GM23338 (cell line): ENCODE data around the gene GDF10. TPM values are rescaled to one million over a fixed set of nuclear protein-coding genes. Genes with fewer than 3 reads are reported as not detected.

Experiments
- ATAC-seq: fragments of 200-7000 bp; cut with Tn5 transposase; 3 replicates; pipeline ENCODE4 v1.9.1; 2020
- DNase-seq: peaks from one replicate; pipeline ENCODE4 v3.0.0-alpha.2; 2015; ENCODE audit warnings: low spot score
- H2AFZ ChIP-seq: fragments of 200-600 bp; sonication (generic); 2 replicates; pipeline ENCODE4 v1.8.0; 2016; ENCODE audit warnings: antibody characterized with exemption, mild to moderate bottlenecking, moderate library complexity
- H3F3A ChIP-seq: fragments of 200-600 bp; sonication (generic); replicated peaks from 2 replicates; pipeline ENCODE4 v1.8.0; 2017; ENCODE audit warnings: antibody characterized with exemption, mixed run types, low read depth
- H3K27ac ChIP-seq: fragments of 200-600 bp; sonication (generic); 2 replicates; pipeline ENCODE4 v1.6.1; 2016; ENCODE audit warnings: low read depth
- H3K27me3 ChIP-seq: fragments of 200-600 bp; sonication (generic); 2 replicates; pipeline ENCODE4 v1.8.0; 2016; ENCODE audit warnings: mild to moderate bottlenecking, mixed run types, moderate library complexity; ENCODE audit not compliant: insufficient read depth
- H3K36me3 ChIP-seq: fragments of 200-600 bp; sonication (generic); 2 replicates; pipeline ENCODE4 v1.8.0; 2016; ENCODE audit warnings: mild to moderate bottlenecking; ENCODE audit not compliant: insufficient read depth
- H3K4me1 ChIP-seq: fragments of 200-600 bp; sonication (generic); 2 replicates; pipeline ENCODE4 v1.8.0; 2016; ENCODE audit warnings: mild to moderate bottlenecking, moderate library complexity; ENCODE audit not compliant: insufficient read depth
- H3K4me2 ChIP-seq: fragments of 200-600 bp; sonication (generic); 2 replicates; pipeline ENCODE4 v1.7.1; 2017; ENCODE audit warnings: mixed run types
- H3K4me3 ChIP-seq: fragments of 200-600 bp; sonication (generic); 2 replicates; pipeline ENCODE4 v1.6.1; 2016; ENCODE audit warnings: mixed run types
- H3K79me2 ChIP-seq: fragments of 200-600 bp; sonication (generic); replicated peaks from 2 replicates; pipeline ENCODE4 v1.8.0; 2017; ENCODE audit warnings: mild to moderate bottlenecking; ENCODE audit not compliant: insufficient read depth
- H3K9me2 ChIP-seq: fragments of 200-600 bp; sonication (generic); 2 replicates; pipeline ENCODE4 v1.8.0; 2017; ENCODE audit not compliant: insufficient read depth
- H4K20me1 ChIP-seq: fragments of 200-600 bp; sonication (generic); replicated peaks from 2 replicates; pipeline ENCODE4 v1.8.0; 2017; ENCODE audit warnings: mild to moderate bottlenecking; ENCODE audit not compliant: insufficient read depth
- H3K27ac Mint-ChIP-seq: 2 replicates; pipeline ENCODE4 v1.8.0; 2020; ENCODE audit warnings: inconsistent platforms, mild to moderate bottlenecking, moderate library complexity, mixed read lengths
- H3K27me3 Mint-ChIP-seq: 3 replicates; pipeline ENCODE4 v1.8.0; 2022; ENCODE audit warnings: low read depth, mild to moderate bottlenecking, moderate library complexity, mixed read lengths, inconsistent platforms; ENCODE audit not compliant: insufficient read depth, poor library complexity
- H3K36me3 Mint-ChIP-seq: 3 replicates; pipeline ENCODE4 v1.8.0; 2021; ENCODE audit warnings: low read depth, mild to moderate bottlenecking, inconsistent platforms, moderate library complexity, mixed read lengths
- H3K4me1 Mint-ChIP-seq: 3 replicates; pipeline ENCODE4 v1.8.0; 2020; ENCODE audit warnings: mild to moderate bottlenecking, inconsistent platforms, mixed read lengths
- H3K4me3 Mint-ChIP-seq: 3 replicates; pipeline ENCODE4 v1.8.0; 2021; ENCODE audit warnings: moderate library complexity, mild to moderate bottlenecking, inconsistent platforms, mixed read lengths
- H3K9me3 Mint-ChIP-seq: 3 replicates; pipeline ENCODE4 v1.8.0; 2020; ENCODE audit warnings: moderate library complexity, mild to moderate bottlenecking, inconsistent platforms, mixed read lengths
- CREB1 ChIP-seq: fragments of 250-450 bp; sonication (Bioruptor Pico); IDR thresholded peaks from 2 replicates; pipeline ENCODE4 v1.5.0; 2020; ENCODE audit warnings: low read depth, mild to moderate bottlenecking, moderate library complexity
- CTCF ChIP-seq, 2 experiments: fragments of 200-600 bp in 1 of 2; sonication (generic) in 1 of 2; conservative IDR thresholded peaks; 2 replicates each; pipeline versions ENCODE4 v1.5.1 to v1.6.1; 2016 to 2017; ENCODE audit warnings: antibody characterized with exemption in 2 of 2, low read depth in 2 of 2, mild to moderate bottlenecking in 2 of 2, moderate library complexity in 1 of 2
- ETS1 ChIP-seq: IDR thresholded peaks from 2 replicates; pipeline ENCODE4 v1.6.1; 2016; ENCODE audit warnings: antibody characterized with exemption
- EZH2 ChIP-seq: fragments of 200-600 bp; sonication (generic); IDR thresholded peaks from one replicate; pipeline ENCODE4 v1.8.0; 2017; ENCODE audit warnings: antibody characterized with exemption, mild to moderate bottlenecking, low read depth; ENCODE audit not compliant: unreplicated experiment
- EZH2phosphoT487 ChIP-seq: fragments of 200-600 bp; sonication (generic); IDR thresholded peaks from one replicate; pipeline ENCODE4 v1.8.1; 2018; ENCODE audit warnings: antibody characterized with exemption; ENCODE audit not compliant: unreplicated experiment
- JUNB ChIP-seq: IDR thresholded peaks from one replicate; pipeline ENCODE4 v1.6.1; 2016; ENCODE audit warnings: antibody characterized with exemption; ENCODE audit not compliant: unreplicated experiment
- NANOG ChIP-seq: IDR thresholded peaks from 2 replicates; pipeline ENCODE4 v1.6.1; 2016; ENCODE audit warnings: antibody characterized with exemption, borderline replicate concordance
- POLR2AphosphoS5 ChIP-seq: IDR thresholded peaks from 2 replicates; pipeline ENCODE4 v1.6.1; 2016; ENCODE audit warnings: antibody characterized with exemption, low read depth
- REST ChIP-seq: IDR thresholded peaks from one replicate; pipeline ENCODE4 v1.6.1; 2018; ENCODE audit warnings: antibody characterized with exemption; ENCODE audit not compliant: unreplicated experiment
- STAT1 ChIP-seq: IDR thresholded peaks from one replicate; pipeline ENCODE4 v1.6.1; 2016; ENCODE audit warnings: antibody characterized with exemption; ENCODE audit not compliant: unreplicated experiment
- ZNF114 ChIP-seq: fragments of 250-450 bp; sonication (Bioruptor Pico); IDR thresholded peaks from 2 replicates; pipeline ENCODE4 v1.5.0; 2020; ENCODE audit warnings: mild to moderate bottlenecking, moderate library complexity
- ZNF331 ChIP-seq: fragments of 250-450 bp; sonication (Bioruptor Pico); IDR thresholded peaks from 2 replicates; pipeline ENCODE4 v1.5.0; 2020; ENCODE audit warnings: low read depth, mild to moderate bottlenecking, moderate library complexity
- polyA plus RNA-seq: library from polyadenylated mRNA; unstranded; fragments of >200 nt; fragmentation: Nextera tagmentation; extraction: Ambion mirVana; gene quantifications from 2 replicates; pipeline ENCODE4 v1.2.1, GENCODE V29; 2016
- total RNA-seq: library from RNA; depleted of rRNA; stranded (reverse); fragments of >200 nt; shearing (Covaris generic); gene quantifications from 2 replicates; pipeline ENCODE4 v1.2.3, GENCODE V29; 2014

The GDF10 gene
- total and polyA plus RNA-seq, 2 experiments from 2014 or later: 0.21 TPM; not detected in 1

GRCh38 chr10:47357131-47357582 is 57.2 kb downstream of the GDF10 start (continued):
- TF ChIP-seq CTCF (conservative IDR thresholded peaks at IDR 0.05; ENCODE audit: low read depth in 2 of 2) (no peak), STAT1 (no peak), ZNF331 (CRISPR knock-in tag) (no peak), NANOG (no peak), ETS1 (no peak), ZNF114 (no peak), JUNB (no peak)

- no peak for ATAC-seq
- TF ChIP-seq REST: no peak
- TF ChIP-seq ETS1: no peak
- TF ChIP-seq NANOG: no peak
- TF ChIP-seq EZH2: no peak
- TF ChIP-seq CREB1 (CRISPR knock-in tag): no peak
- TF ChIP-seq STAT1: no peak
- no peak for TF ChIP-seq POLR2AphosphoS5
- no peak for TF ChIP-seq EZH2phosphoT487
- TF ChIP-seq ZNF114: no peak
- no peak for TF ChIP-seq JUNB
These were observed 57.9 kb downstream of the GDF10 start for GRCh38 chr10:47357911-47358310.

More at GRCh38 chr10:47357911-47358310, 57.9 kb downstream of the GDF10 start:
- H3K4me3 Mint-ChIP-seq: no peak overlapping the region
- no peaks in the 10 kb centered on the region for H3K27me3 ChIP-seq
- no peaks in the 10 kb centered on the region for H3K9me3 Mint-ChIP-seq
- no peaks in the 10 kb centered on the region for H3K79me2 ChIP-seq
- H3K27me3 Mint-ChIP-seq: peaks cover 5% of the 10 kb centered on the region
- no peaks in the 10 kb centered on the region for H3K4me1 ChIP-seq
- no peaks in the 10 kb centered on the region; the same call in 2 of the 3 replicates for H3K4me1 Mint-ChIP-seq
- H3K27ac Mint-ChIP-seq: no peak overlapping the region
- H3K9me2 ChIP-seq: no peaks in the 10 kb centered on the region
- no peak overlapping the region for H2AFZ ChIP-seq
- H3F3A ChIP-seq: no peaks in the 10 kb centered on the region
- H3K36me3 ChIP-seq: no peaks in the 10 kb centered on the region
- H3K4me3 ChIP-seq: no peak overlapping the region
- no peak for DNase-seq
- no peak overlapping the region for H3K27ac ChIP-seq
- no peak overlapping the region for H3K4me2 ChIP-seq
- no peaks in the 10 kb centered on the region for H3K36me3 Mint-ChIP-seq
- no peaks in the 10 kb centered on the region for H4K20me1 ChIP-seq
